Measurements from ENCODE around the gene PATZ1. TPM values are rescaled to one million over a fixed set of nuclear protein-coding genes. Genes with fewer than 3 reads are reported as not detected.

Gene PATZ1
- total and polyA plus RNA-seq, 2 experiments from 2014 or later: 23.2 to 56.8 TPM

DNA sequence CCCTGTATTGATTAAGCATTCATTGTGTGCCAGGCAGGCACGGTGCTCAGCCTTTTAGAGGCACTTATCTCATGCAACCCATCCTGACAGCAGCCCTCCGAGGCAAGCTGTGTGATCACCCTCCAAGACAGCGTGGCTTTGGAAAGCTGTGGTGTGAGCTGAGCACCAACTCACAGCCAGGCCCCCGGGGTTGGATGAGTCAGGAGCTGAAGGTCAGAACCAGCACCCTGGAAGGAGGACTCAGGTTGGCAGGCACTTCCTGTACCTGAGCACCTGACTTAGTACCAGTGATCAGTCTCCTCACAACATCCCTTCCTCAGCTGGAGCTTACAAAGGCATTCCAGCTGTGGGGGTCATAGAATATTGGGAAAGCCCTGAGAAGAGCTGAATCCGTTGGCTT lies 9.0 kb downstream of the PATZ1 start (continued):
- TF ChIP-seq, protein P1, sequence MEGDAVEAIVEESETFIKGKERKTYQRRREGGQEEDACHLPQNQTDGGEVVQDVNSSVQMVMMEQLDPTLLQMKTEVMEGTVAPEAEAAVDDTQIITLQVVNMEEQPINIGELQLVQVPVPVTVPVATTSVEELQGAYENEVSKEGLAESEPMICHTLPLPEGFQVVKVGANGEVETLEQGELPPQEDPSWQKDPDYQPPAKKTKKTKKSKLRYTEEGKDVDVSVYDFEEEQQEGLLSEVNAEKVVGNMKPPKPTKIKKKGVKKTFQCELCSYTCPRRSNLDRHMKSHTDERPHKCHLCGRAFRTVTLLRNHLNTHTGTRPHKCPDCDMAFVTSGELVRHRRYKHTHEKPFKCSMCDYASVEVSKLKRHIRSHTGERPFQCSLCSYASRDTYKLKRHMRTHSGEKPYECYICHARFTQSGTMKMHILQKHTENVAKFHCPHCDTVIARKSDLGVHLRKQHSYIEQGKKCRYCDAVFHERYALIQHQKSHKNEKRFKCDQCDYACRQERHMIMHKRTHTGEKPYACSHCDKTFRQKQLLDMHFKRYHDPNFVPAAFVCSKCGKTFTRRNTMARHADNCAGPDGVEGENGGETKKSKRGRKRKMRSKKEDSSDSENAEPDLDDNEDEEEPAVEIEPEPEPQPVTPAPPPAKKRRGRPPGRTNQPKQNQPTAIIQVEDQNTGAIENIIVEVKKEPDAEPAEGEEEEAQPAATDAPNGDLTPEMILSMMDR (conservative IDR thresholded peaks at IDR 0.05; ENCODE audit: low read depth in 2 of 2): no peak
- TF ChIP-seq EZH2 (IDR thresholded peaks at IDR 0.05; ENCODE audit: low read depth, unreplicated experiment): no peak
- TF ChIP-seq ZNF114 (CRISPR knock-in tag; IDR thresholded peaks at IDR 0.05): no peak
- no peak for TF ChIP-seq STAT1 (IDR thresholded peaks at IDR 0.05; ENCODE audit: unreplicated experiment)

DNA sequence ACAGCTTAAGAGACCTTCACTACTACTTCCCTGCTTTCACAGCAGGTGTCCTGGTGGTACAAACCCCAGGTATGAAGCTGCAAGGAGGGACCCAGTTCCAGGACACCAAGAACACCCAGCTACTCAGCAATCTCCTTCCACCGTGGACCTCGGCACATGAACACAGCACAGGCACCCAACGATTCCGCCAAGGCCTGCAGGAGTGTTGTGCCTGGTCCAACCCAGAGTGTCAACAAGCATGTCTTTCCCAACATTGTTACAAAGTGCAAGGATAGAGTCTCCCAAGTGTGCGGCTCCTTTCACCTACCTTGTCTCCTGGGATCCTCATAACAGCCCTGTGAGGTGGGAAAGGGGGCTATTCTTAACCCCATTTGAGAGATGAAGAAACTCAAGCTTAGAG lies 11.8 kb downstream of the PATZ1 start:
- Histone ChIP-seq H3K4me2 (no peak overlapping the region), H3K4me3 (no peak overlapping the region), H3K36me3 (ENCODE audit: insufficient read depth) (peaks cover 45% of the 10 kb centered on the region), H3K27me3 (ENCODE audit: insufficient read depth) (no peaks in the 10 kb centered on the region), H2AFZ (no peak overlapping the region), H3K4me1 (ENCODE audit: insufficient read depth) (peaks cover 3% of the 10 kb centered on the region; the same call in 1 of the 2 replicates), H4K20me1 (replicated peaks; ENCODE audit: insufficient read depth) (peaks cover 48% of the 10 kb centered on the region), H3F3A (replicated peaks; ENCODE audit: low read depth) (no peaks in the 10 kb centered on the region), H3K79me2 (replicated peaks; ENCODE audit: insufficient read depth) (peaks cover 39% of the 10 kb centered on the region), H3K27ac (ENCODE audit: low read depth) (no peak overlapping the region), H3K9me2 (ENCODE audit: insufficient read depth) (no peaks in the 10 kb centered on the region)
- ATAC-seq (no peak), DNase-seq (ENCODE audit: low spot score) (no peak)
- H3K27me3 Mint-ChIP-seq (ENCODE audit: insufficient read depth, low read depth, poor library complexity): peaks cover 6% of the 10 kb centered on the region
- H3K4me3 Mint-ChIP-seq: no peak overlapping the region
- peaks cover 95% of the 10 kb centered on the region for H3K36me3 Mint-ChIP-seq (ENCODE audit: low read depth)
- H3K9me3 Mint-ChIP-seq: no peaks in the 10 kb centered on the region
- no peak overlapping the region for H3K27ac Mint-ChIP-seq
- H3K4me1 Mint-ChIP-seq: peaks cover 10% of the 10 kb centered on the region
- TF ChIP-seq, protein P2, sequence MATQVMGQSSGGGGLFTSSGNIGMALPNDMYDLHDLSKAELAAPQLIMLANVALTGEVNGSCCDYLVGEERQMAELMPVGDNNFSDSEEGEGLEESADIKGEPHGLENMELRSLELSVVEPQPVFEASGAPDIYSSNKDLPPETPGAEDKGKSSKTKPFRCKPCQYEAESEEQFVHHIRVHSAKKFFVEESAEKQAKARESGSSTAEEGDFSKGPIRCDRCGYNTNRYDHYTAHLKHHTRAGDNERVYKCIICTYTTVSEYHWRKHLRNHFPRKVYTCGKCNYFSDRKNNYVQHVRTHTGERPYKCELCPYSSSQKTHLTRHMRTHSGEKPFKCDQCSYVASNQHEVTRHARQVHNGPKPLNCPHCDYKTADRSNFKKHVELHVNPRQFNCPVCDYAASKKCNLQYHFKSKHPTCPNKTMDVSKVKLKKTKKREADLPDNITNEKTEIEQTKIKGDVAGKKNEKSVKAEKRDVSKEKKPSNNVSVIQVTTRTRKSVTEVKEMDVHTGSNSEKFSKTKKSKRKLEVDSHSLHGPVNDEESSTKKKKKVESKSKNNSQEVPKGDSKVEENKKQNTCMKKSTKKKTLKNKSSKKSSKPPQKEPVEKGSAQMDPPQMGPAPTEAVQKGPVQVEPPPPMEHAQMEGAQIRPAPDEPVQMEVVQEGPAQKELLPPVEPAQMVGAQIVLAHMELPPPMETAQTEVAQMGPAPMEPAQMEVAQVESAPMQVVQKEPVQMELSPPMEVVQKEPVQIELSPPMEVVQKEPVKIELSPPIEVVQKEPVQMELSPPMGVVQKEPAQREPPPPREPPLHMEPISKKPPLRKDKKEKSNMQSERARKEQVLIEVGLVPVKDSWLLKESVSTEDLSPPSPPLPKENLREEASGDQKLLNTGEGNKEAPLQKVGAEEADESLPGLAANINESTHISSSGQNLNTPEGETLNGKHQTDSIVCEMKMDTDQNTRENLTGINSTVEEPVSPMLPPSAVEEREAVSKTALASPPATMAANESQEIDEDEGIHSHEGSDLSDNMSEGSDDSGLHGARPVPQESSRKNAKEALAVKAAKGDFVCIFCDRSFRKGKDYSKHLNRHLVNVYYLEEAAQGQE (IDR thresholded peaks at IDR 0.05; ENCODE audit: unreplicated experiment): no peak
- TF ChIP-seq CREB1 (CRISPR knock-in tag; IDR thresholded peaks at IDR 0.05; ENCODE audit: low read depth): no peak
- TF ChIP-seq NANOG (IDR thresholded peaks at IDR 0.05; ENCODE audit: borderline replicate concordance): no peak
- TF ChIP-seq, protein P3, sequence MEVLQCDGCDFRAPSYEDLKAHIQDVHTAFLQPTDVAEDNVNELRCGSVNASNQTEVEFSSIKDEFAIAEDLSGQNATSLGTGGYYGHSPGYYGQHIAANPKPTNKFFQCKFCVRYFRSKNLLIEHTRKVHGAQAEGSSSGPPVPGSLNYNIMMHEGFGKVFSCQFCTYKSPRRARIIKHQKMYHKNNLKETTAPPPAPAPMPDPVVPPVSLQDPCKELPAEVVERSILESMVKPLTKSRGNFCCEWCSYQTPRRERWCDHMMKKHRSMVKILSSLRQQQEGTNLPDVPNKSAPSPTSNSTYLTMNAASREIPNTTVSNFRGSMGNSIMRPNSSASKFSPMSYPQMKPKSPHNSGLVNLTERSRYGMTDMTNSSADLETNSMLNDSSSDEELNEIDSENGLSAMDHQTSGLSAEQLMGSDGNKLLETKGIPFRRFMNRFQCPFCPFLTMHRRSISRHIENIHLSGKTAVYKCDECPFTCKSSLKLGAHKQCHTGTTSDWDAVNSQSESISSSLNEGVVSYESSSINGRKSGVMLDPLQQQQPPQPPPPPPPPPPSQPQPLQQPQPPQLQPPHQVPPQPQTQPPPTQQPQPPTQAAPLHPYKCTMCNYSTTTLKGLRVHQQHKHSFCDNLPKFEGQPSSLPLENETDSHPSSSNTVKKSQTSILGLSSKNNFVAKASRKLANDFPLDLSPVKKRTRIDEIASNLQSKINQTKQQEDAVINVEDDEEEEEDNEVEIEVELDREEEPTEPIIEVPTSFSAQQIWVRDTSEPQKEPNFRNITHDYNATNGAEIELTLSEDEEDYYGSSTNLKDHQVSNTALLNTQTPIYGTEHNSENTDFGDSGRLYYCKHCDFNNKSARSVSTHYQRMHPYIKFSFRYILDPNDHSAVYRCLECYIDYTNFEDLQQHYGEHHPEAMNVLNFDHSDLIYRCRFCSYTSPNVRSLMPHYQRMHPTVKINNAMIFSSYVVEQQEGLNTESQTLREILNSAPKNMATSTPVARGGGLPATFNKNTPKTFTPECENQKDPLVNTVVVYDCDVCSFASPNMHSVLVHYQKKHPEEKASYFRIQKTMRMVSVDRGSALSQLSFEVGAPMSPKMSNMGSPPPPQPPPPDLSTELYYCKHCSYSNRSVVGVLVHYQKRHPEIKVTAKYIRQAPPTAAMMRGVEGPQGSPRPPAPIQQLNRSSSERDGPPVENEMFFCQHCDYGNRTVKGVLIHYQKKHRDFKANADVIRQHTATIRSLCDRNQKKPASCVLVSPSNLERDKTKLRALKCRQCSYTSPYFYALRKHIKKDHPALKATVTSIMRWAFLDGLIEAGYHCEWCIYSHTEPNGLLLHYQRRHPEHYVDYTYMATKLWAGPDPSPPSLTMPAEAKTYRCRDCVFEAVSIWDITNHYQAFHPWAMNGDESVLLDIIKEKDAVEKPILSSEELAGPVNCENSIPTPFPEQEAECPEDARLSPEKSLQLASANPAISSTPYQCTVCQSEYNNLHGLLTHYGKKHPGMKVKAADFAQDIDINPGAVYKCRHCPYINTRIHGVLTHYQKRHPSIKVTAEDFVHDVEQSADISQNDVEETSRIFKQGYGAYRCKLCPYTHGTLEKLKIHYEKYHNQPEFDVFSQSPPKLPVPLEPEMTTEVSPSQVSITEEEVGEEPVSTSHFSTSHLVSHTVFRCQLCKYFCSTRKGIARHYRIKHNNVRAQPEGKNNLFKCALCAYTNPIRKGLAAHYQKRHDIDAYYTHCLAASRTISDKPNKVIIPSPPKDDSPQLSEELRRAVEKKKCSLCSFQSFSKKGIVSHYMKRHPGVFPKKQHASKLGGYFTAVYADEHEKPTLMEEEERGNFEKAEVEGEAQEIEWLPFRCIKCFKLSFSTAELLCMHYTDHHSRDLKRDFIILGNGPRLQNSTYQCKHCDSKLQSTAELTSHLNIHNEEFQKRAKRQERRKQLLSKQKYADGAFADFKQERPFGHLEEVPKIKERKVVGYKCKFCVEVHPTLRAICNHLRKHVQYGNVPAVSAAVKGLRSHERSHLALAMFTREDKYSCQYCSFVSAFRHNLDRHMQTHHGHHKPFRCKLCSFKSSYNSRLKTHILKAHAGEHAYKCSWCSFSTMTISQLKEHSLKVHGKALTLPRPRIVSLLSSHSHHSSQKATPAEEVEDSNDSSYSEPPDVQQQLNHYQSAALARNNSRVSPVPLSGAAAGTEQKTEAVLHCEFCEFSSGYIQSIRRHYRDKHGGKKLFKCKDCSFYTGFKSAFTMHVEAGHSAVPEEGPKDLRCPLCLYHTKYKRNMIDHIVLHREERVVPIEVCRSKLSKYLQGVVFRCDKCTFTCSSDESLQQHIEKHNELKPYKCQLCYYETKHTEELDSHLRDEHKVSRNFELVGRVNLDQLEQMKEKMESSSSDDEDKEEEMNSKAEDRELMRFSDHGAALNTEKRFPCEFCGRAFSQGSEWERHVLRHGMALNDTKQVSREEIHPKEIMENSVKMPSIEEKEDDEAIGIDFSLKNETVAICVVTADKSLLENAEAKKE (CRISPR knock-in tag; IDR thresholded peaks at IDR 0.05): no peak
- TF ChIP-seq STAT1 (IDR thresholded peaks at IDR 0.05; ENCODE audit: unreplicated experiment): no peak
- no peak for TF ChIP-seq EZH2 (IDR thresholded peaks at IDR 0.05; ENCODE audit: low read depth, unreplicated experiment)
- TF ChIP-seq JUNB (IDR thresholded peaks at IDR 0.05; ENCODE audit: unreplicated experiment): no peak
- TF ChIP-seq ZNF114 (CRISPR knock-in tag; IDR thresholded peaks at IDR 0.05): no peak
- TF ChIP-seq POLR2AphosphoS5 (IDR thresholded peaks at IDR 0.05; ENCODE audit: low read depth): no peak
- TF ChIP-seq EZH2phosphoT487 (IDR thresholded peaks at IDR 0.05; ENCODE audit: unreplicated experiment): no peak
- TF ChIP-seq, protein P1 (conservative IDR thresholded peaks at IDR 0.05; ENCODE audit: low read depth in 2 of 2): no peak

Data from GM23338 (cell line).